Activated naive CD8-positive, alpha-beta T cell treated with anti-CD3 and anti-CD28 coated beads, Interleukin-2, amount 50 U/mL, for 16 hours (primary cell): ENCODE results near the gene MROH2B.
"Not testable (repeated sequence)": the region's sequence is repeated elsewhere in the genome, so short reads cannot be mapped to it uniquely, and the experiment has no call there.

ENCODE experiments used
- DNase-seq: peaks from one replicate; pipeline ENCODE4 v3.0.0-alpha.2; 2020; ENCODE audit warnings: low read depth, low spot score

MROH2B gene

DNA sequence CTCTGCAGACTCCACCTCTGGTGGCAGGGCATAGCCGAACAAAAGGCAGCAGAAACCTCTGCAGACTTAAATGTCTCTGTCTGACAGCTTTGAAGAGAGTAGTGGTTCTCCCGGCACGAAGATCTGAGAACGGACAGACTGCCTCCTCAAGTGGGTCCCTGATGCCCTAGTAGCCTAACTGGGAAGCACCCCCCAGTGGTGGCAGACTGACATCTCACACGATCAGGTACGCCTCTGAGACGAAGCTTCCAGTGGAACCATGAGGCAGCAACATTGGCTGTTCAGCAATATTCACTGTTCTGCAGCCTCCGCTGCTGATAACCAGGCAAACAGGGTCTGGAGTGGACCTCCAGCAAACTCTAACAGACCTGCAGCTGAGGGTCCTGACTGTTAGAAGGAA is 48.5 kb downstream of the MROH2B start:
- not testable (repeated sequence) for DNase-seq

DNA sequence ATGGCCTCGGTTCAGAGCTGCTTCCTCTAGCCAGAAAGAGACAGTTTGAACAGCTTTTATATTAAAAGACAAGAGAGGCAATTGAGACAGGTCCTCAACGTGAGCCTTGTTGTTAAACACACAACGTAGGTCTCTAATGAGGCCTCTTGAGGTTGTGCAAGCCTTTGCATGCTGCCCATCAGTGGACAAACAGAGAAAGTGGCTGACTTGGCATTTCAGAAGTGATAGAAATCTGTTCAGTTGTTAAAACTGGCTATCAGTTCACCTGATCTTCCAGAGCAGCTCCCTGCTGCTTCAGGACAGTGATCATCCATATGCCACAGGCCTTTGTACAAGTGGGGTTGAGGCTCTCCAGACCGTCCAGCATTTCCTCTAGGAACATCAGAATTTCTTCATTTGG is 58.8 kb downstream of the MROH2B start:
- DNase-seq = no peak

DNA sequence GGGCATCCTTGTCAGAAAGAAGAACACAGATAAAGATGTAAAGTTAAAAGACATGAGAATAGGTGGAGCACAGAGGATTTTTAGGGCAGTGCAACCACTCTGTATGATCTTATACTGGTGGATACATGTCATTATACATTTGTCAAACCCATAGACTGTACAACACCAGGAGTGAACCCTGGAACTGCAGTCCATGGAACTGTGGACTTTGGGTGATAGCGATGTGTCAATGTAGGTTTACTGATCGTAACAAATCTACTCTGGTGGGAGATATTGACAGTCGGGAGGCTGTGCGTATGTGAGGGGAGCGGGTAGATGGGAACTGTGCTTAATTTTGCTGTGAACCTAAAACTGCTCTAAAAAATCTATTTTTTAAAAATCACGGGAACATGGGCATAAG is 60.6 kb downstream of the MROH2B start:
- no peak for DNase-seq

DNA sequence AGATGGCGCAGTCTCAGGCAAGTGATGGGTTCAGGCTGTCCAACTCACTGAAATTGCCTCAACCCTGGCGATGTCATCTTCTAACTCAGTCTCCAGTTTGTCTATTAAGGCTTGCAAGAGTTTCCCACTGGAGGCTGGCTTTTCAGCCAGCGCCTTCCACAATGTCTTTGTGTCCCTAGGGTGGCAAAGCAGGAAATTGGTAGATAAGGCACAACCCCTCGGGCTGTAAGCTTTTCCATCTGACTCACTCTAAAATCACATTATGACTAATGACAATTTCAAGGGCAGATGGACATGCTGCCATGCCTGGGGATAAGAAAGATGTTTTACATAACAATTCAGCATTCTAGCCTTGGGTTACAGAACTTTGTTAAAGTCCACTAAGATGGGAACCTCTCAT is 61.9 kb downstream of the MROH2B start:
- no peak for DNase-seq

DNA sequence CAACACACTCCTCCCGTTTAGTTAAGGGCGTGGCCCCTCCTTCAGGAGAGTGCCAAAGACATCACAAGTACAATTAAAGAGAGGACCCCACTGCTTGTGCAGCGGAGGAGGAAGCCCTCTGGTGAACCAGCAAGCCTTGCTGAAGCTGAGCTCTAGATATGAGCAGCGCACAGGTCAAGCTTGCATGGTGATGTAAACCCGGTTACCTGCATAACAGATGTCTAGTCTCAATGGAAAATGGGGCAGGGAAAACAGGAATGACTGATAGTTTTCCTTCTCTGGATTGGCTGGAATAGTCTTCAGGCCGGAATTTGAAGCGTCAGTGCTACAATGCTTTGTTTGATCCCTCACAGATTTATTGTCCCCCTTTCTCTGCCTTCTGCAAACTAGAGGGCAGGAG is 66.2 kb downstream of the MROH2B start:
- DNase-seq = no peak

DNA sequence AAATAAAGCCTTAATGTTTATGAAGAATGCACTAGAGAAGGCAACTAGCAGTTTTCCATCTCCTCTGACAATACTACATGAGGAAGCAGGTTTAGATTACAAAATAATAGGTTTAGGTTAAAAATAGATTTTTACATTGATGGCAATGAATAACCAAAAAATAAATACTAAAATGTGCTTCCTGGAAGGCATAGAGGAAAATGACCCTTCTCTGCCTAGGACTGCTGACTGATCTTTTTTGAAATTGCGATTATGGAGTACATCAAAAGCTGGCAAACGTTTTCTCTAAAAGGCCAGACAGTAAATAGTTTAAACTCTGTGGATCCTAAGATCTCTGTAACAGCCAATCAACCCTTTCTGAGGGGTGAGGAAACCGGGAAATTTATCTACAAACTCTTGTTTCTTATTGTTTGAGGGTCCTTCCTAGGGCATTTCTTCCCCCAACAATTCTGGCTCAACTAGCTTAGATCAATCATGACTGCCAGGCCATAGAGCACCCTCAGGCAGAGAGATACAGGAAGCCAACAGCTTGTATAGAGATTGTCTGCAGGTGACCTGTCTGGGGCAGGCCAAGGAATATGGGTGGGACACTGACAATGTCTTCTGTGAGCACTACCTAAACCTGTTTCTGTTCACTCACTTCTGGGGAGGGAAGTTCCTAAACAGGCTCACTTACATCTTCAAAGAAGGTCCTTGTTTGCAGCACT is 67.3 kb downstream of the MROH2B start:
- DNase-seq = no peak

DNA sequence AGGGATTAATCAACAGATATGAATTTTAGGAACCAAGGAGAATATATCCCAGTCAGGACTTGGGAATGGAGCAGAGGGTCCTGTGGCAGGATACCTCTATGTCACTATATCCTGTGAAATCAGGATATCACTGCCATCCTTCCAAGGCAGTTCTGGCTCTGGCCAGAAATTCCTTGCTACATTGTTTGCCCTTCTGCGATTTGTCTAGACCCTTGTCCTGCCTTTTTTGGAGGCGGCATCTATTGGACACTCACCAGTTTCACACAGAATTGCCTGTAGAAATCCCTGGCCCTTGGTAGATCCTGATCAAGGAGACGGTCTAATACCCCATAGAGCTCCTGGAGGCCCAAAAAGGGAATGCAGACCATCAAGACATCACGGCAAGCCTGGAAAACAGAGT is 71.2 kb downstream of the MROH2B start:
- DNase-seq = no peak

DNA sequence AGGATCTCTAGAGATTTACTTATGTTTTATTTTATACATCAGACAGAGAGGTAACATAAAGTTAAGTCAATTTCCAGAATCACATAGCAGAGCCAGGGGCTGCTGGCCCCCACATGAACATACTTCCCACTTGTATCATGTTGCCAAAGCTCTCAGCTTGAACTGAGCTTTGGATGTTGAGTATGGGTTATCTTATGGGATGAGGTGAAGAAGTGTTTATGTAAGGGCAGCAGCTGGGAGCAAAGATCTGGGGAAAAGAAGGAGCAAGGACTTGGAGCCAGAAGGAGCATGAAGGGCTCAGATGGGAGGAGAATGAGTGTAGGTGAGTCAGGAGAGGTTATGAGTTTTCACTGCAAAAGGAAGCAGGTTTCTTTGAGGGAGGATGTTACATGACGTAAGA is 72.0 kb downstream of the MROH2B start:
- no peak for DNase-seq

DNA sequence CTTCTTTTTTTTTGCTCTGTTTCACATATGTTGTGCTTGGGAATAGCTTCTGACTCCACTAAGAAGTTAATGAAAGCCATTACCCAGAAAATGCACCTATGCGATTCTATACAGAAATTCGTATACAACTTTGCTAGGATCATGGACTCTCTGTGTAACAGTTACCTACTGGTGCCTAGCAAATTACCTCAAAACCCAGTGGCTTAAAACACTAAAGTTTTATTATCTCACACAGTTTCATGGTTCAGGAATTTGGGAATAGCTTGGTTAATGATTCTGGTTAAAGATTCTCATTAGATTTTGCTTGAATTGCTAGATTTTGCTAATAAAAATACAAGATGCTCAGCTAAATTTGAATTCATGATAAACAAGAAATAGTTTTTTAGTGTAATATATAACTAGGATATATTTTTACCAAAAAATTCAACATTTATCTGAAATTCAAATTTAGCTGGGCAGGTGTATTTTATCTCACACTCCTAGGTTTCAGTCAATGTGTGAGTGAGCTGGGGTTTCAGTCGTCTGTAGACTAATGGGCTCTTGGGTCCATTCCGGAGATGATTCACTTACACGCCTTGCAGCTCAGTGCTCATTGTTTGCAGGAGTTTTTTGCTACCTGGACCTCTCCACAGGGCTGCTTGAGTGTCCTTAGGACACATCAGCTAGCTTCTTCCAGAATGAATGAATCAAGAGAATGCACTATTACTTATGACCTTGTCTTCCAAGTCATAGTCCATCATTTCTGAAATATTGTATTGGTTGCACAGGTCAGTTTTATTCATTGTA is 75.1 kb downstream of the MROH2B start:
- no peak for DNase-seq

DNA sequence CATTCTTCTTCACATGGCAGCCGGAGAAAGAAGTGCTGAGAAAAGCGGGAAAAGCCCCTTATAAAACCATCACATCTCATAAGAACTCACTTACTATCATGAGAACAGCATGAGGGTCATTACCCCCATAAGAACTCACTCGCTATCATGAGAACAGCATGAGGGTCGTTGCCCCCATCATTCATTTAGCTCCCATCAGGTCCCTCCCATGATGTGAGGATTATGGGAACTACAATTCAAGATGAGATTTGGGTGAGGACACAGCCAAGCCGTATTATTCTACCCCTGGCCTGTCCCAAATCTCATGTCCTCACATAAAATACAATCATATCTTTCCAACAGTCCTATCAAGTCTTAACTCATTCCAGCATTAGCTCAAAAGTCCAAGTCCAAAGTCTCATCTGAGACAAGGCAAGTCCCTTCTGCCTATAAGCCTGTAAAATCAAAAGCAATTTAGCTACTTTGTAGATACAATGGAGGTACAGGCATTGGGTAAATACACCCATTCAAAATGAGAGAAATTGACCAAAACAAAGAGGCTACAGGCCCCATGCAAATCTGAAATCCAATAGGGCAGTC is 79.1 kb downstream of the MROH2B start:
- DNase-seq = no peak

DNA sequence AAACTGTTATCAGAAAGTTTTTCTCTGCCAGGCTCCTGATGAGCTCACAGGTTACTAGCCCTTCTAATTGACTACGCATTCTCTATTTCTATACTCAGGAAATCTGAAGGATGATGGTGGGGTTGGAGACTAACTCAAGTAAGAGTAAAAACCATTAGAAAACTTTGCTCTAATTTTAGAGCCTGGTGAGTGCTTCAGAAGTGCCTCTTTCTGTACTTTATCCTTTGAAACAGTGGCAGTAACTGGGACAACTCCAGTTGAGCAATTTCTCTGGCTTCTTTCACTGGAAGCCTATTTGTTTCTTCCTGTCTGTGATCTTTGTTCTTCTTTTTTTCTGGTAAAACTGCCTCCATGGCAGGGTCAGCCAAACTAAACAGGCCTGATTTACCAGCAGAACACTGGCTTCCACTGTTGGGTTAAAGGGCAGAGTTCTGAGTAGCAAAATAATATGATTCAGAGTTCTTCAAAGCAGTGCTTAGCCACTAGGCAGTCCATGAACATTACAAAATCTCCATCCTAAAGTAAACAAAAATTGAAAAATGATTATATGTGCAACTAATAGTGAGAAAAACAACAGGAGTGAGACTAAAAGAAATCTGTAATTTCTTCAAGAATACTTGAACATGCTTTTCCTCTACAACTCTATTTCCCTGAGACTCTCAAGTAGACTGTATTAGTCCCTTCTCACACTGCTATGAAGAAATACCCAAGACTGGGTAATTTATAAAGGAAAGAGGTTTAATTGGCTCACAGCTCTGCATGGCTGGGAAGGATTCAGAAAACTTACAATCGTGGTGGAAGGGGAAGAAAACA is 79.8 kb downstream of the MROH2B start:
- no peak for DNase-seq

DNA sequence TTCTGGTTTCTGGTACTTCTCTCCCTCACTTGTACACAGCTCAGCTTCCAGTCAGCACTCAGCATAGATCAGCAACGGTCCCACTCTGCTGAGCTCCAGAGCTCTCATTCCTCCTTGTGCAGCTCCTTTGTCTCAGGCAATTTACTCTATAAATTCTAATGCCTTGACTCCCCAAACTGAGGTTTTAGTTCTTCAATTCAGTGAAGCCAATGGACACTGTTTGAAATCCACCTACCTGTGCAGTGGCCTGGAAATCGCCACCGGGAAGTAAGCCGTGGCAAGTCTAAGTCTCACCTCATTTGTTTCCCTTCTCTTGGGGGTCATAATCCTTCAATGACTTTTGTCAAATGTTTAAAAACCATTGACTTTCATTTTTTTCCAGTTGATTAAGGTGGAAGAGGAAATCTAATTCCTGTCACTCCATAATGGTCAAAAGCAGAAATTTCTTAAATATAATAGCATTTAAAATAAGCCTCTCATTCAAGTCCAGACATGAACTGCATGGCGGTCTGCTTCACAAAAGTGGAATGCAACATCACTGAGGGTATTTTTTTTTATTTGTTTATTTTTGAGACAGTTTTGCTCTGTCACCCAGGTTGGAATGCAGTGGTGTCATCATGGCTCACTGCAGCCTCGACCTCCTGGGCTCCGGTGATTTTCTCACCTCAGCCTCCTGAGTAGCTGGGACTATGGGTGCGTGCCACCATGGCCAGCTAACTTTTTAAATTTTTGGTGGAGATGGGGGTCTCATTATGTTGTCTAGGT is 82.2 kb downstream of the MROH2B start:
- no peak for DNase-seq

DNA sequence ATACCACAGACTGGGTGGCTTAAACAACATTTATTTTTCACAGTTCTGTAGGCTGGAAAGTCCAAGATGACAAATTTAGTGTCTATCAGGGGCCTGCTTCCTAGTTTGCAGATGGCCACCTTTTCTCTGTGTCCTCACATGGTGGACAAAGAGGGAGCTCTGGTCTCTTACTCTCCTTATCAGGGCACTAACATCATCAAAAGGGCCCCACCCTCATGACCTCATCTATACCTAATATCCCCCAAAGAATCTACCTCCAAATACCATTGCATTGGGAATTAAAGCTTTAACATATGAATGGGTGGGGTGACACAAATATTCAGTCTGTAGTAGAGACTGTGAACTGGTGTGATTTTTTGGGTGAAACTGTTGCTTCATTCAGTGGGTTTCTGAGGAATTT is 83.8 kb downstream of the MROH2B start:
- no peak for DNase-seq

DNA sequence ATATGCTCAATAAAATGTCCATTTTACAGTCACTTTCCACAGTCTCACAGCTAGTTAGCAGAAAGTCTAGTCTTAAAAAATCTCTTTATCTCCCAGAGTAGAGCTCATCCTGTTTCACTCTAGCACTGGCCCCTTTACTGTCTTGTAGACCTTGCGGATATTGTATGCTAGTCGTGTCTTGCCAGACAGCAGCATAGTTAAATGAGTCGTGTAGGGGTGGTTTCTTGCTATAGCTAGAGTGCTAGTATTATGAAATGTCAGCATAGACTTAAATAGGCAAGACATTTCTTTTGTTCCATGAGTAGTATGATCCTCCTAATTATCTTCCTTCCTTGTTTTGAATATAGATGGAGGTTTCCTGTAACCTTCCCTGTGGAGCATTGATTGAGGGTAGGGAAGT is 84.5 kb downstream of the MROH2B start:
- no peak for DNase-seq

DNA sequence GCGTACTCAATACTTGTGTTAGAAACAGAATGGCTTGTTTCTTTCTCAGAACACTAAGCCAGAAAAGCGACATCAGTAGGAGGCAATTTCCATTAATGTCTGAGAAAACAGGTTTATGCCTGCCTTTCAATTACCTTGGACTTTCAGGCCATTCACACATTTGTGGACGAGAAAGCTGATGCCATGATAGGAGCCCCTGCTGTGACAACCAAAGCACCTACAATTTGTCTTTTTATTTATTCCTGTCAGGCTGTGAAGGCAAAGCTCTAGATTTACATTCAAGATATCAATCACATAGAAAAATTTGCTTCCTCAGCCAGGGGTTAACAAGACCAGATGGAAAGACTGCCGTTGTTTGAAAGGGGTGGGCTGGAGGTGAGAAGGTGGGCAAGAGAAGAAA is 85.6 kb downstream of the MROH2B start:
- DNase-seq = no peak

DNA sequence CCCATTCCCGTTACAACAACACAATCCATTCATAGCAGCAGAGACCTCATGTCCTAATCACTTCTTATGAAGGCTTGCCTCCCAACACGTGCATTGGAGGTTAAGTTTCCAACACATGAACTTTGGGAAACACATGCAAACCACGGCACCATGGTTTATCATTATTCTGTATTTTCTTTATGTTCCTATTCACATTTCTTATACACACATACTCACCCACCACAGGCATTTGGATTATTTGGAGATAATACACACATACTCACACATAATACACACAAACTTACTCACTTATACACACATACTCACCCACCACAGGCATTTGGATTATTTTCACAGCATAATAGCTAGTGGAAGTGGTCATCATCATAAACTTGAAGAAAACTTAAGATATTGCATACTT is 86.3 kb downstream of the MROH2B start:
- no peak for DNase-seq

DNA sequence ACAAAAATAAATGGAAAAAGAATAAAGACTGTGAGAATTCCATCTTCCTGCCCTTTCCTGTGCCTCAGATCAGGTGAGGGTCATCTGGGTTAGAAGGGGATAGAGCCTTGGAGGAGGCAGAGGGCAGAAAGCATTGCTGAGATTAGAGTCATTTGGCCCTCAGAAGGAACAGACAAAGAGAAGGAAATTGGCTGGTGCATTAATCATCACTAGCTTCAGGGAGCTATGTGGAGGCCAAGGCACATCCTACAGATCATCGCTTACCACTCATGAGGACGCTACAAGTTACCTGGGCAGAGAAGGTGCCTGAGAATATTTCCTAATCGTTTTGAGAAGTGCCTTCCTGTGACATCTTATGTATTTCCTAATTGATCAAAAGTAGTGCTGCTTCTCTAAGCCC is 87.4 kb downstream of the MROH2B start:
- DNase-seq = no peak

DNA sequence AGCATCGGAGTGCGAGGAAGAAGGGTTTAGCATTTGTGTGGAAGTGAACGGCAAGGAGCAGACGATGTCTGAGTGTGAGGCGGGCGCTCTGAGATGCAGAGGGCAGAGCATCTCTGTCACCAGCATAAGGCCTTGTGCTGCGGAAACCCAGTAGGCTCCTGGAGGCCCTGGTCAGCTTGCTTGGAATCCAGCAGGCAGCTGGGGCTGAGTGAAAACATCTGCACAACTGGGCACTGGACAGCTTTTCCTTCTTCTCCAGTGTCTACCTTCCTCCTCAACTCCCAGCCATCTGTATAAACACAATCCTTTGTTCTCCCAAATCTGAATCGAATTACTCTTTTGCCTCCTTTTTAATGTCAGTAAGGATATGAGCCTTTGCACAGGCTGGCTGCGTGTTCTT is 89.7 kb downstream of the MROH2B start:
- DNase-seq = no peak

DNA sequence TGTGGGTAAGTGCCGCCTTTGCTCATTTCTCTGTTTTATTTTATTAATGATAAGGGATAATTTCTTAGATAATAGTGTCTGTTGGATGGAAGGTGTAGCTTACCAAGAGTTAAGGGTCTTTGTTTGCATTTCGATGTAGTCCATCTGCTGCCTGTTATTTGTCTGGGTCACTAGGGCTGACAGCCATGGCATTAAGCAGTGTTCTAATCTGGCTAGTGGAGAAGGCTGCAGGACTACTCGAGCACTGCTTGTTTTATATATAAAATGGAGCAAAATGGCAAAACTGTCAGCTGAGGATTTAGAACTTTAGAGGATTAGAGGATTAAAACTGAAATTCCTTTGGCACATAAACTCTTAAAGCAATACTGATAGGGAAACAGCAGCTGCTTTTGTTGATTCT is 94.3 kb downstream of the MROH2B start:
- no peak for DNase-seq

DNA sequence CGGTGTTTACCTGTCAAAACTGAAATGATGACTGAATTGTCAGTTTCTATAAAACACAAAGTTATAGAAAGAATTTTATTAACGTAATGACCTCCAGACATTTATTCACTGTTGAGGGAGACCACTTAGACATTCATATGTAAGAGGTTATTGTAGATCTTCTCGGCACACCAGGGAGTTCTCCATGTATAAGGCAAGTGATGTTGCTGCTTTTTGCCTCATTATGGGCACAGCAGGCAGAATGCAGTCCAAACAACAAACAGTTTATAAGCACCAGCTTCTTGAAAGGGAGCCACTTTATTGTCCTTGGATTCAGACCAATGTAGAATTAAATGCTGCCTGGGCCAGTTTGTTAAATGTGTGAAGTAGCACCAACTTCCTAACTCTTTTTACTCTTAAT is 95.1 kb downstream of the MROH2B start:
- no peak for DNase-seq

DNA sequence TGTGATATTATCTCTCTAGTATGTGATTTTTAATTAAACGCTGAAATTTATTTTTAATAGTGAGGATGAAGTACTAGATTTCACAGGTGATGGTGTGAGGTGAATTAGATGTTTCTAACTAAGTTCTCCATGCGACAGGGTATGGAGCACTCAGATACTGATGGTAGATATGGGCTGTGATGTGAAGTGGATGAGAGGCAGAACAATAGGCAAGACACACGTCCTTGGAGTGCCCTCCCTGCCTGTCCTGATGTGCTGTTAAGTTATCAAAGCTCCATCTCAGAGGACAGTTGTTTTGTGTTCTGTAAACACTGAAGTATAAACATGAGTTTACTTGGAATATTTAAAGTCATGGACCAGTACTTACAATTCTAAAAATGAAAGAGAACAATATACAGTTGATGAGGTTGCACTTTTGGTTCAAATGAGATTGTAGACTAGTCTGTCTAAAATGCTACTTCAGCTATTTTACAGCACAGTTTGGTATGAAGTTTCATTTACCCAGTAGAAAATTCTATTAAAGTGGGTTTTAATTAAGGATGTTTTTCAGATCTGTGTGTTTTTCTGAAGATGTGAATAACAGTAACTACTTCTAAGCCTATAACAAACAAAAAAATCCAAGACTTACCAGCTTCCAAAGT is 97.7 kb downstream of the MROH2B start:
- no peak for DNase-seq
